HG03521 (cell line): ENCODE results near the gene AMN.

Experiments
- ATAC-seq: cut with Tn5 transposase; IDR thresholded peaks from one replicate; pipeline ENCODE4 v1.9.1; 2021; ENCODE audit warnings: mild to moderate bottlenecking, moderate library complexity; ENCODE audit not compliant: unreplicated experiment

AMN gene

GRCh38 chr14:102964152-102964730 lies 41.8 kb downstream of the AMN start:
- no peak for ATAC-seq

- no peak for ATAC-seq
These were observed 42.8 kb downstream of the AMN start for GRCh38 chr14:102965282-102965681.

- ATAC-seq: no peak
These were observed 43.6 kb downstream of the AMN start for GRCh38 chr14:102965971-102966655.

GRCh38 chr14:102966681-102967505 lies 44.4 kb downstream of the AMN start:
- no peak for ATAC-seq

- ATAC-seq: no peak
These were observed 45.0 kb downstream of the AMN start for GRCh38 chr14:102967506-102967795.

- no peak for ATAC-seq
These were observed 45.8 kb downstream of the AMN start for GRCh38 chr14:102968306-102968705.

- no peak for ATAC-seq
These were observed 46.8 kb downstream of the AMN start for GRCh38 chr14:102969060-102969791.

GRCh38 chr14:102969901-102970300 lies 47.4 kb downstream of the AMN start:
- no peak for ATAC-seq

GRCh38 chr14:102970496-102970895 lies 48.0 kb downstream of the AMN start:
- ATAC-seq: no peak

GRCh38 chr14:102971314-102971713 lies 48.9 kb downstream of the AMN start:
- ATAC-seq: no peak

- ATAC-seq: no peak
These were observed 49.6 kb downstream of the AMN start for GRCh38 chr14:102971836-102972606.

GRCh38 chr14:102973706-102974285 lies 51.3 kb downstream of the AMN start:
- no peak for ATAC-seq

- ATAC-seq: no peak
These were observed 53.2 kb downstream of the AMN start for GRCh38 chr14:102975662-102976061.

GRCh38 chr14:102977475-102977874 lies 55.0 kb downstream of the AMN start:
- no peak for ATAC-seq

GRCh38 chr14:102979406-102979805 lies 56.9 kb downstream of the AMN start:
- no peak for ATAC-seq

- no peak for ATAC-seq
These were observed 57.9 kb downstream of the AMN start for GRCh38 chr14:102980409-102980810.
